GM23338 (cell line): ENCODE measurements around the gene BNC2. TPM values are rescaled to one million over a fixed set of nuclear protein-coding genes. Genes with fewer than 3 reads are reported as not detected.
A peak's percentile ranks its signal among the peaks of the same experiment; 100 is the strongest.

Experiments
- ATAC-seq: fragments of 200-7000 bp; cut with Tn5 transposase; 3 replicates; pipeline ENCODE4 v1.9.1; 2020
- DNase-seq: peaks from one replicate; pipeline ENCODE4 v3.0.0-alpha.2; 2015; ENCODE audit warnings: low spot score
- H2AFZ ChIP-seq: fragments of 200-600 bp; sonication (generic); 2 replicates; pipeline ENCODE4 v1.8.0; 2016; ENCODE audit warnings: antibody characterized with exemption, mild to moderate bottlenecking, moderate library complexity
- H3F3A ChIP-seq: fragments of 200-600 bp; sonication (generic); replicated peaks from 2 replicates; pipeline ENCODE4 v1.8.0; 2017; ENCODE audit warnings: antibody characterized with exemption, mixed run types, low read depth
- H3K27ac ChIP-seq: fragments of 200-600 bp; sonication (generic); 2 replicates; pipeline ENCODE4 v1.6.1; 2016; ENCODE audit warnings: low read depth
- H3K27me3 ChIP-seq: fragments of 200-600 bp; sonication (generic); 2 replicates; pipeline ENCODE4 v1.8.0; 2016; ENCODE audit warnings: mild to moderate bottlenecking, mixed run types, moderate library complexity; ENCODE audit not compliant: insufficient read depth
- H3K36me3 ChIP-seq: fragments of 200-600 bp; sonication (generic); 2 replicates; pipeline ENCODE4 v1.8.0; 2016; ENCODE audit warnings: mild to moderate bottlenecking; ENCODE audit not compliant: insufficient read depth
- H3K4me1 ChIP-seq: fragments of 200-600 bp; sonication (generic); 2 replicates; pipeline ENCODE4 v1.8.0; 2016; ENCODE audit warnings: mild to moderate bottlenecking, moderate library complexity; ENCODE audit not compliant: insufficient read depth
- H3K4me2 ChIP-seq: fragments of 200-600 bp; sonication (generic); 2 replicates; pipeline ENCODE4 v1.7.1; 2017; ENCODE audit warnings: mixed run types
- H3K4me3 ChIP-seq: fragments of 200-600 bp; sonication (generic); 2 replicates; pipeline ENCODE4 v1.6.1; 2016; ENCODE audit warnings: mixed run types
- H3K79me2 ChIP-seq: fragments of 200-600 bp; sonication (generic); replicated peaks from 2 replicates; pipeline ENCODE4 v1.8.0; 2017; ENCODE audit warnings: mild to moderate bottlenecking; ENCODE audit not compliant: insufficient read depth
- H3K9me2 ChIP-seq: fragments of 200-600 bp; sonication (generic); 2 replicates; pipeline ENCODE4 v1.8.0; 2017; ENCODE audit not compliant: insufficient read depth
- H4K20me1 ChIP-seq: fragments of 200-600 bp; sonication (generic); replicated peaks from 2 replicates; pipeline ENCODE4 v1.8.0; 2017; ENCODE audit warnings: mild to moderate bottlenecking; ENCODE audit not compliant: insufficient read depth
- H3K27ac Mint-ChIP-seq: 2 replicates; pipeline ENCODE4 v1.8.0; 2020; ENCODE audit warnings: inconsistent platforms, mild to moderate bottlenecking, moderate library complexity, mixed read lengths
- H3K27me3 Mint-ChIP-seq: 3 replicates; pipeline ENCODE4 v1.8.0; 2022; ENCODE audit warnings: low read depth, mild to moderate bottlenecking, moderate library complexity, mixed read lengths, inconsistent platforms; ENCODE audit not compliant: insufficient read depth, poor library complexity
- H3K36me3 Mint-ChIP-seq: 3 replicates; pipeline ENCODE4 v1.8.0; 2021; ENCODE audit warnings: low read depth, mild to moderate bottlenecking, inconsistent platforms, moderate library complexity, mixed read lengths
- H3K4me1 Mint-ChIP-seq: 3 replicates; pipeline ENCODE4 v1.8.0; 2020; ENCODE audit warnings: mild to moderate bottlenecking, inconsistent platforms, mixed read lengths
- H3K4me3 Mint-ChIP-seq: 3 replicates; pipeline ENCODE4 v1.8.0; 2021; ENCODE audit warnings: moderate library complexity, mild to moderate bottlenecking, inconsistent platforms, mixed read lengths
- H3K9me3 Mint-ChIP-seq: 3 replicates; pipeline ENCODE4 v1.8.0; 2020; ENCODE audit warnings: moderate library complexity, mild to moderate bottlenecking, inconsistent platforms, mixed read lengths
- CREB1 ChIP-seq: fragments of 250-450 bp; sonication (Bioruptor Pico); IDR thresholded peaks from 2 replicates; pipeline ENCODE4 v1.5.0; 2020; ENCODE audit warnings: low read depth, mild to moderate bottlenecking, moderate library complexity
- EZH2 ChIP-seq: fragments of 200-600 bp; sonication (generic); IDR thresholded peaks from one replicate; pipeline ENCODE4 v1.8.0; 2017; ENCODE audit warnings: antibody characterized with exemption, mild to moderate bottlenecking, low read depth; ENCODE audit not compliant: unreplicated experiment
- EZH2phosphoT487 ChIP-seq: fragments of 200-600 bp; sonication (generic); IDR thresholded peaks from one replicate; pipeline ENCODE4 v1.8.1; 2018; ENCODE audit warnings: antibody characterized with exemption; ENCODE audit not compliant: unreplicated experiment
- JUNB ChIP-seq: IDR thresholded peaks from one replicate; pipeline ENCODE4 v1.6.1; 2016; ENCODE audit warnings: antibody characterized with exemption; ENCODE audit not compliant: unreplicated experiment
- NANOG ChIP-seq: IDR thresholded peaks from 2 replicates; pipeline ENCODE4 v1.6.1; 2016; ENCODE audit warnings: antibody characterized with exemption, borderline replicate concordance
- POLR2AphosphoS5 ChIP-seq: IDR thresholded peaks from 2 replicates; pipeline ENCODE4 v1.6.1; 2016; ENCODE audit warnings: antibody characterized with exemption, low read depth
- STAT1 ChIP-seq: IDR thresholded peaks from one replicate; pipeline ENCODE4 v1.6.1; 2016; ENCODE audit warnings: antibody characterized with exemption; ENCODE audit not compliant: unreplicated experiment
- ZNF114 ChIP-seq: fragments of 250-450 bp; sonication (Bioruptor Pico); IDR thresholded peaks from 2 replicates; pipeline ENCODE4 v1.5.0; 2020; ENCODE audit warnings: mild to moderate bottlenecking, moderate library complexity
- ZNF331 ChIP-seq: fragments of 250-450 bp; sonication (Bioruptor Pico); IDR thresholded peaks from 2 replicates; pipeline ENCODE4 v1.5.0; 2020; ENCODE audit warnings: low read depth, mild to moderate bottlenecking, moderate library complexity
- polyA plus RNA-seq: library from polyadenylated mRNA; unstranded; fragments of >200 nt; fragmentation: Nextera tagmentation; extraction: Ambion mirVana; gene quantifications from 2 replicates; pipeline ENCODE4 v1.2.1, GENCODE V29; 2016
- total RNA-seq: library from RNA; depleted of rRNA; stranded (reverse); fragments of >200 nt; shearing (Covaris generic); gene quantifications from 2 replicates; pipeline ENCODE4 v1.2.3, GENCODE V29; 2014
- TF ChIP-seq, protein P1 (sequence below), 2 experiments: fragments of 200-600 bp in 1 of 2; sonication (generic) in 1 of 2; conservative IDR thresholded peaks; 2 replicates each; pipeline versions ENCODE4 v1.5.1 to v1.6.1; 2016 to 2017; ENCODE audit warnings: antibody characterized with exemption in 2 of 2, low read depth in 2 of 2, mild to moderate bottlenecking in 2 of 2, moderate library complexity in 1 of 2
- TF ChIP-seq, protein P2 (sequence below): IDR thresholded peaks from 2 replicates; pipeline ENCODE4 v1.6.1; 2016; ENCODE audit warnings: antibody characterized with exemption
- TF ChIP-seq, protein P3 (sequence below): IDR thresholded peaks from one replicate; pipeline ENCODE4 v1.6.1; 2018; ENCODE audit warnings: antibody characterized with exemption; ENCODE audit not compliant: unreplicated experiment
- TF ChIP-seq, protein P4 (sequence below): fragments of 250-450 bp; sonication (Bioruptor Pico); IDR thresholded peaks from 2 replicates; pipeline ENCODE4 v1.5.0; 2020; ENCODE audit warnings: mild to moderate bottlenecking, moderate library complexity

The BNC2 gene
- total and polyA plus RNA-seq, 2 experiments from 2014 or later: 12.7 to 13.2 TPM

DNA sequence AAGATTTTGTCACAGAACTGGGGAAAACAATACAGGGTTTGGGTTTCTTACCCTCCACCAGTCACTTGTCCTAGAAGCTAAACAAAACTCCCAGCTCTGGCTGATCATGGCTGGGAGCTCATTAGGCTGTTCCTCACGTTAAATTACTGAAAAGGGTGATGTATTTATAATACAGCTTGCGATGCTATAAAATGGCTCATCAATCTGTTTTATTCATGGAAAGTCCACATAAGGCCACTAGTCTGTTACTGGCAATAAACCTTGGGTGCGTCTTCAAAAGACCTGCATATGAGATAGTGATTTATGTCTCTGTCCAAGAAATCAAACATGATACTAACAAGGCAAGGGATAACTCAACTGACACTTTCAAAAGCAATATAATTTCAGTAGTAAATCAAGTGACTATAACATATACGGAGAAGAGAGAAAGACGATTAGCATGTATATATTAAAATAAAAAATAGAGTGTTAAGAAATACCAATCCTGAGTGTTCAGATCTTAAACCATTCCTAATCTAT lies 219.0 kb downstream of the BNC2 start:
- no peaks in the 10 kb centered on the region for H3K27me3 ChIP-seq
- Mint-ChIP-seq H3K27me3 (peaks cover 4% of the 10 kb centered on the region), H3K4me1 (peaks cover 72% of the 10 kb centered on the region), H3K27ac (peak overlapping the region; percentile 32; the same call in 1 of the 2 replicates), H3K4me3 (no peak overlapping the region), H3K36me3 (no peaks in the 10 kb centered on the region), H3K9me3 (no peaks in the 10 kb centered on the region)
- no peaks in the 10 kb centered on the region; the same call in 1 of the 2 replicates for H3K9me2 ChIP-seq
- H3F3A ChIP-seq: no peaks in the 10 kb centered on the region
- DNase-seq (no peak), ATAC-seq (no peak)
- no peak overlapping the region for H3K4me2 ChIP-seq
- no peak overlapping the region for H3K4me3 ChIP-seq
- peak overlapping the region; percentile 23; the same call in 1 of the 2 replicates for H3K27ac ChIP-seq
- TF ChIP-seq ZNF331 (CRISPR knock-in tag) (no peak), STAT1 (no peak), EZH2 (no peak), NANOG (no peak), EZH2phosphoT487 (no peak), CREB1 (CRISPR knock-in tag) (no peak), POLR2AphosphoS5 (no peak), JUNB (no peak), ZNF114 (CRISPR knock-in tag) (no peak)
- TF ChIP-seq, protein P1, sequence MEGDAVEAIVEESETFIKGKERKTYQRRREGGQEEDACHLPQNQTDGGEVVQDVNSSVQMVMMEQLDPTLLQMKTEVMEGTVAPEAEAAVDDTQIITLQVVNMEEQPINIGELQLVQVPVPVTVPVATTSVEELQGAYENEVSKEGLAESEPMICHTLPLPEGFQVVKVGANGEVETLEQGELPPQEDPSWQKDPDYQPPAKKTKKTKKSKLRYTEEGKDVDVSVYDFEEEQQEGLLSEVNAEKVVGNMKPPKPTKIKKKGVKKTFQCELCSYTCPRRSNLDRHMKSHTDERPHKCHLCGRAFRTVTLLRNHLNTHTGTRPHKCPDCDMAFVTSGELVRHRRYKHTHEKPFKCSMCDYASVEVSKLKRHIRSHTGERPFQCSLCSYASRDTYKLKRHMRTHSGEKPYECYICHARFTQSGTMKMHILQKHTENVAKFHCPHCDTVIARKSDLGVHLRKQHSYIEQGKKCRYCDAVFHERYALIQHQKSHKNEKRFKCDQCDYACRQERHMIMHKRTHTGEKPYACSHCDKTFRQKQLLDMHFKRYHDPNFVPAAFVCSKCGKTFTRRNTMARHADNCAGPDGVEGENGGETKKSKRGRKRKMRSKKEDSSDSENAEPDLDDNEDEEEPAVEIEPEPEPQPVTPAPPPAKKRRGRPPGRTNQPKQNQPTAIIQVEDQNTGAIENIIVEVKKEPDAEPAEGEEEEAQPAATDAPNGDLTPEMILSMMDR (conservative IDR thresholded peaks at IDR 0.05; ENCODE audit: low read depth in 2 of 2): no peak
- TF ChIP-seq, protein P2, sequence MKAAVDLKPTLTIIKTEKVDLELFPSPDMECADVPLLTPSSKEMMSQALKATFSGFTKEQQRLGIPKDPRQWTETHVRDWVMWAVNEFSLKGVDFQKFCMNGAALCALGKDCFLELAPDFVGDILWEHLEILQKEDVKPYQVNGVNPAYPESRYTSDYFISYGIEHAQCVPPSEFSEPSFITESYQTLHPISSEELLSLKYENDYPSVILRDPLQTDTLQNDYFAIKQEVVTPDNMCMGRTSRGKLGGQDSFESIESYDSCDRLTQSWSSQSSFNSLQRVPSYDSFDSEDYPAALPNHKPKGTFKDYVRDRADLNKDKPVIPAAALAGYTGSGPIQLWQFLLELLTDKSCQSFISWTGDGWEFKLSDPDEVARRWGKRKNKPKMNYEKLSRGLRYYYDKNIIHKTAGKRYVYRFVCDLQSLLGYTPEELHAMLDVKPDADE: no peak
- TF ChIP-seq, protein P3, sequence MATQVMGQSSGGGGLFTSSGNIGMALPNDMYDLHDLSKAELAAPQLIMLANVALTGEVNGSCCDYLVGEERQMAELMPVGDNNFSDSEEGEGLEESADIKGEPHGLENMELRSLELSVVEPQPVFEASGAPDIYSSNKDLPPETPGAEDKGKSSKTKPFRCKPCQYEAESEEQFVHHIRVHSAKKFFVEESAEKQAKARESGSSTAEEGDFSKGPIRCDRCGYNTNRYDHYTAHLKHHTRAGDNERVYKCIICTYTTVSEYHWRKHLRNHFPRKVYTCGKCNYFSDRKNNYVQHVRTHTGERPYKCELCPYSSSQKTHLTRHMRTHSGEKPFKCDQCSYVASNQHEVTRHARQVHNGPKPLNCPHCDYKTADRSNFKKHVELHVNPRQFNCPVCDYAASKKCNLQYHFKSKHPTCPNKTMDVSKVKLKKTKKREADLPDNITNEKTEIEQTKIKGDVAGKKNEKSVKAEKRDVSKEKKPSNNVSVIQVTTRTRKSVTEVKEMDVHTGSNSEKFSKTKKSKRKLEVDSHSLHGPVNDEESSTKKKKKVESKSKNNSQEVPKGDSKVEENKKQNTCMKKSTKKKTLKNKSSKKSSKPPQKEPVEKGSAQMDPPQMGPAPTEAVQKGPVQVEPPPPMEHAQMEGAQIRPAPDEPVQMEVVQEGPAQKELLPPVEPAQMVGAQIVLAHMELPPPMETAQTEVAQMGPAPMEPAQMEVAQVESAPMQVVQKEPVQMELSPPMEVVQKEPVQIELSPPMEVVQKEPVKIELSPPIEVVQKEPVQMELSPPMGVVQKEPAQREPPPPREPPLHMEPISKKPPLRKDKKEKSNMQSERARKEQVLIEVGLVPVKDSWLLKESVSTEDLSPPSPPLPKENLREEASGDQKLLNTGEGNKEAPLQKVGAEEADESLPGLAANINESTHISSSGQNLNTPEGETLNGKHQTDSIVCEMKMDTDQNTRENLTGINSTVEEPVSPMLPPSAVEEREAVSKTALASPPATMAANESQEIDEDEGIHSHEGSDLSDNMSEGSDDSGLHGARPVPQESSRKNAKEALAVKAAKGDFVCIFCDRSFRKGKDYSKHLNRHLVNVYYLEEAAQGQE: no peak
- TF ChIP-seq, protein P4, sequence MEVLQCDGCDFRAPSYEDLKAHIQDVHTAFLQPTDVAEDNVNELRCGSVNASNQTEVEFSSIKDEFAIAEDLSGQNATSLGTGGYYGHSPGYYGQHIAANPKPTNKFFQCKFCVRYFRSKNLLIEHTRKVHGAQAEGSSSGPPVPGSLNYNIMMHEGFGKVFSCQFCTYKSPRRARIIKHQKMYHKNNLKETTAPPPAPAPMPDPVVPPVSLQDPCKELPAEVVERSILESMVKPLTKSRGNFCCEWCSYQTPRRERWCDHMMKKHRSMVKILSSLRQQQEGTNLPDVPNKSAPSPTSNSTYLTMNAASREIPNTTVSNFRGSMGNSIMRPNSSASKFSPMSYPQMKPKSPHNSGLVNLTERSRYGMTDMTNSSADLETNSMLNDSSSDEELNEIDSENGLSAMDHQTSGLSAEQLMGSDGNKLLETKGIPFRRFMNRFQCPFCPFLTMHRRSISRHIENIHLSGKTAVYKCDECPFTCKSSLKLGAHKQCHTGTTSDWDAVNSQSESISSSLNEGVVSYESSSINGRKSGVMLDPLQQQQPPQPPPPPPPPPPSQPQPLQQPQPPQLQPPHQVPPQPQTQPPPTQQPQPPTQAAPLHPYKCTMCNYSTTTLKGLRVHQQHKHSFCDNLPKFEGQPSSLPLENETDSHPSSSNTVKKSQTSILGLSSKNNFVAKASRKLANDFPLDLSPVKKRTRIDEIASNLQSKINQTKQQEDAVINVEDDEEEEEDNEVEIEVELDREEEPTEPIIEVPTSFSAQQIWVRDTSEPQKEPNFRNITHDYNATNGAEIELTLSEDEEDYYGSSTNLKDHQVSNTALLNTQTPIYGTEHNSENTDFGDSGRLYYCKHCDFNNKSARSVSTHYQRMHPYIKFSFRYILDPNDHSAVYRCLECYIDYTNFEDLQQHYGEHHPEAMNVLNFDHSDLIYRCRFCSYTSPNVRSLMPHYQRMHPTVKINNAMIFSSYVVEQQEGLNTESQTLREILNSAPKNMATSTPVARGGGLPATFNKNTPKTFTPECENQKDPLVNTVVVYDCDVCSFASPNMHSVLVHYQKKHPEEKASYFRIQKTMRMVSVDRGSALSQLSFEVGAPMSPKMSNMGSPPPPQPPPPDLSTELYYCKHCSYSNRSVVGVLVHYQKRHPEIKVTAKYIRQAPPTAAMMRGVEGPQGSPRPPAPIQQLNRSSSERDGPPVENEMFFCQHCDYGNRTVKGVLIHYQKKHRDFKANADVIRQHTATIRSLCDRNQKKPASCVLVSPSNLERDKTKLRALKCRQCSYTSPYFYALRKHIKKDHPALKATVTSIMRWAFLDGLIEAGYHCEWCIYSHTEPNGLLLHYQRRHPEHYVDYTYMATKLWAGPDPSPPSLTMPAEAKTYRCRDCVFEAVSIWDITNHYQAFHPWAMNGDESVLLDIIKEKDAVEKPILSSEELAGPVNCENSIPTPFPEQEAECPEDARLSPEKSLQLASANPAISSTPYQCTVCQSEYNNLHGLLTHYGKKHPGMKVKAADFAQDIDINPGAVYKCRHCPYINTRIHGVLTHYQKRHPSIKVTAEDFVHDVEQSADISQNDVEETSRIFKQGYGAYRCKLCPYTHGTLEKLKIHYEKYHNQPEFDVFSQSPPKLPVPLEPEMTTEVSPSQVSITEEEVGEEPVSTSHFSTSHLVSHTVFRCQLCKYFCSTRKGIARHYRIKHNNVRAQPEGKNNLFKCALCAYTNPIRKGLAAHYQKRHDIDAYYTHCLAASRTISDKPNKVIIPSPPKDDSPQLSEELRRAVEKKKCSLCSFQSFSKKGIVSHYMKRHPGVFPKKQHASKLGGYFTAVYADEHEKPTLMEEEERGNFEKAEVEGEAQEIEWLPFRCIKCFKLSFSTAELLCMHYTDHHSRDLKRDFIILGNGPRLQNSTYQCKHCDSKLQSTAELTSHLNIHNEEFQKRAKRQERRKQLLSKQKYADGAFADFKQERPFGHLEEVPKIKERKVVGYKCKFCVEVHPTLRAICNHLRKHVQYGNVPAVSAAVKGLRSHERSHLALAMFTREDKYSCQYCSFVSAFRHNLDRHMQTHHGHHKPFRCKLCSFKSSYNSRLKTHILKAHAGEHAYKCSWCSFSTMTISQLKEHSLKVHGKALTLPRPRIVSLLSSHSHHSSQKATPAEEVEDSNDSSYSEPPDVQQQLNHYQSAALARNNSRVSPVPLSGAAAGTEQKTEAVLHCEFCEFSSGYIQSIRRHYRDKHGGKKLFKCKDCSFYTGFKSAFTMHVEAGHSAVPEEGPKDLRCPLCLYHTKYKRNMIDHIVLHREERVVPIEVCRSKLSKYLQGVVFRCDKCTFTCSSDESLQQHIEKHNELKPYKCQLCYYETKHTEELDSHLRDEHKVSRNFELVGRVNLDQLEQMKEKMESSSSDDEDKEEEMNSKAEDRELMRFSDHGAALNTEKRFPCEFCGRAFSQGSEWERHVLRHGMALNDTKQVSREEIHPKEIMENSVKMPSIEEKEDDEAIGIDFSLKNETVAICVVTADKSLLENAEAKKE: no peak
- H4K20me1 ChIP-seq: no peaks in the 10 kb centered on the region
- H2AFZ ChIP-seq: no peak overlapping the region
- no peaks in the 10 kb centered on the region for H3K36me3 ChIP-seq
- H3K4me1 ChIP-seq: peaks cover 60% of the 10 kb centered on the region
- H3K79me2 ChIP-seq: no peaks in the 10 kb centered on the region; the same call in 1 of the 2 replicates
